A549 (cell line): ENCODE data around the gene PTPRE. TPM values are rescaled to one million over a fixed set of nuclear protein-coding genes. Genes with fewer than 3 reads are reported as not detected.

Experiments used
- ATAC-seq, 2 experiments: fragments of 200-7000 bp in 1 of 2; fragments of >200 bp in 1 of 2; cut with Nextera tagmentation in 1 of 2; cut with Tn5 transposase in 1 of 2; 3 replicates each; pipeline versions ENCODE4 v1.8.0 to v1.9.1; 2018 to 2020; ENCODE audit warnings: mild to moderate bottlenecking in 1 of 2, moderate library complexity in 1 of 2
- CTCF ChIA-PET: fragments of 300-600 bp; sonication (Branson Sonifier 250); formaldehyde crosslinking; extraction: SDS; loops from one replicate; lab custom pipeline; 2021; ENCODE audit warnings: antibody characterized with exemption, inconsistent platforms; lab: Yijun Ruan, JAX
- POLR2A ChIA-PET: fragments of 350-600 bp; formaldehyde crosslinking; extraction: SDS; loops from one replicate; lab custom pipeline; 2021; ENCODE audit warnings: antibody characterized with exemption, inconsistent platforms; lab: Yijun Ruan, JAX
- DNase-seq, 2 experiments: peaks; one replicate each; pipeline versions ENCODE4 v3.0.0 to v3.0.0-alpha.2; 2011 to 2016; ENCODE audit warnings: low read depth in 1 of 2, low spot score in 1 of 2
- FAIRE-seq: peaks from 2 replicates; lab custom pipeline; 2011; peaks lifted over from hg19 to GRCh38; lab: Jason Lieb, UNC
- H3K27ac ChIP-seq, 2 experiments: fragments of >200 bp; sonication (Bioruptor Twin); formaldehyde crosslinking; 3 replicates each; pipeline ENCODE4 v1.5.1; 2016 to 2017
- H3K4me1 ChIP-seq: fragments of >200 bp; sonication (Bioruptor Twin); formaldehyde crosslinking; 3 replicates; pipeline ENCODE4 v1.6.1; 2016
- H3K4me2 ChIP-seq: fragments of >200 bp; sonication (Bioruptor Twin); formaldehyde crosslinking; 3 replicates; pipeline ENCODE4 v1.6.1; 2016
- H3K4me3 ChIP-seq: fragments of >200 bp; sonication (Bioruptor Twin); formaldehyde crosslinking; 3 replicates; pipeline ENCODE4 v1.5.1; 2016
- H3K9me3 ChIP-seq: fragments of >200 bp; sonication (Bioruptor Twin); formaldehyde crosslinking; 3 replicates; pipeline ENCODE4 v1.6.1; 2016
- CTCF ChIP-seq: fragments of >200 bp; sonication (Bioruptor Twin); formaldehyde crosslinking; IDR thresholded peaks from 3 replicates; pipeline ENCODE4 v1.5.1; 2016
- E2F6 ChIP-seq: IDR thresholded peaks from 2 replicates; pipeline ENCODE4 v1.6.1; 2012; ENCODE audit warnings: low read depth, borderline replicate concordance
- EHF ChIP-seq: fragments of 250-450 bp; sonication (Bioruptor Pico); IDR thresholded peaks from 2 replicates; pipeline ENCODE4 v1.5.0; 2020; ENCODE audit warnings: mild to moderate bottlenecking
- EHMT2 ChIP-seq: fragments of 200-600 bp; sonication (generic); IDR thresholded peaks from 2 replicates; pipeline ENCODE4 v1.6.1; 2016; ENCODE audit warnings: antibody characterized with exemption, low read depth, mild to moderate bottlenecking, moderate library complexity
- EP300 ChIP-seq, 2 experiments: fragments of >200 bp; sonication (Bioruptor Twin); formaldehyde crosslinking; IDR thresholded peaks; 2 replicates in 1 of 2; 3 replicates in 1 of 2; pipeline ENCODE4 v1.6.1; 2016 to 2017
- FOXS1 ChIP-seq: fragments of 250-450 bp; sonication (Bioruptor Pico); IDR thresholded peaks from 2 replicates; pipeline ENCODE4 v1.5.0; 2020; ENCODE audit warnings: mild to moderate bottlenecking, moderate library complexity
- GATA3 ChIP-seq: IDR thresholded peaks from 2 replicates; pipeline ENCODE4 v1.6.1; 2012; ENCODE audit warnings: borderline replicate concordance
- KDM1A ChIP-seq: fragments of 200-600 bp; sonication (generic); IDR thresholded peaks from 2 replicates; pipeline ENCODE4 v1.6.1; 2016; ENCODE audit warnings: low read depth, mild to moderate bottlenecking
- MAZ ChIP-seq: fragments of 150-350 bp; IDR thresholded peaks from 2 replicates; pipeline ENCODE4 v1.6.1; 2014; ENCODE audit warnings: antibody characterized with exemption, low read depth, low read length, borderline replicate concordance
- MYC ChIP-seq: IDR thresholded peaks from 2 replicates; pipeline ENCODE4 v1.6.1; 2012; ENCODE audit warnings: mild to moderate bottlenecking, inconsistent platforms, low read length, improper control_type of control experiment, borderline replicate concordance
- NPAS2 ChIP-seq: fragments of 250-450 bp; sonication (Bioruptor Pico); IDR thresholded peaks from 2 replicates; pipeline ENCODE4 v1.8.0; 2022; ENCODE audit warnings: mild to moderate bottlenecking, moderate library complexity, borderline replicate concordance
- RAD21 ChIP-seq, 2 experiments: fragments of >200 bp in 1 of 2; sonication (Bioruptor Twin) in 1 of 2; formaldehyde crosslinking in 1 of 2; IDR thresholded peaks in 1 of 2; conservative IDR thresholded peaks in 1 of 2; 2 replicates in 1 of 2; 3 replicates in 1 of 2; pipeline ENCODE4 v1.6.1; 2012 to 2018; ENCODE audit warnings: inconsistent platforms in 1 of 2
- REST ChIP-seq: fragments of 200-600 bp; sonication (generic); IDR thresholded peaks from 2 replicates; pipeline ENCODE4 v1.6.1; 2016; ENCODE audit warnings: antibody characterized with exemption, mild to moderate bottlenecking, moderate library complexity
- TP53 ChIP-seq: fragments of 250-450 bp; sonication (Bioruptor Pico); IDR thresholded peaks from 2 replicates; pipeline ENCODE4 v1.5.0; 2021; ENCODE audit warnings: mild to moderate bottlenecking, moderate library complexity
- WGBS: methylation state at CpG from one replicate; pipeline ENCODE4 v1.1.6; 2017; ENCODE audit errors: missing lambda C conversion rate; 5-methylcytosine and 5-hydroxymethylcytosine counted together
- polyA plus RNA-seq, 4 experiments: library from polyadenylated mRNA; depleted of rRNA in 3 of 4; stranded (reverse); fragments of >200 nt; fragmentation: RNase III in 1 of 4; extraction: RNeasy Plus Mini Kit Qiagen cat#74134 plus additional on column Dnase treatment in 1 of 4; gene quantifications; 2 replicates in 3 of 4; 3 replicates in 1 of 4; pipeline ENCODE4 v1.2.3, GENCODE V29; 2011 to 2017

The PTPRE gene
- polyA plus RNA-seq, 2 of the 4 experiments (the other 2 are of a cell fraction) = 0.31 to 1.5 TPM

GRCh38 chr10:128086003-128086863, 179.3 kb downstream of the PTPRE start:
- no peaks in the 10 kb centered on the region for H3K9me3 ChIP-seq
- FAIRE-seq (no peak), DNase-seq (no peak), ATAC-seq (no peak)
- no peak overlapping the region for H3K4me2 ChIP-seq
- no peaks in the 10 kb centered on the region for H3K4me1 ChIP-seq
- WGBS = 50% methylated on average over 6 of the region's 10 CpGs
- TF ChIP-seq MYC (no peak), EHMT2 (no peak), GATA3 (no peak), KDM1A (no peak)
- TF ChIP-seq, all 56 proteins: peak for 0
- Histone ChIP-seq H3K4me3 (no peak overlapping the region), H3K27ac (no peak overlapping the region)
- ChIA-PET CTCF (interaction anchor here (0.7 to 1.1 kb wide), 2 partner anchors 8 to 17 kb away, joined by 3 read pairs; no protein-coding TSS in a partner anchor), POLR2A (no interaction called here)

- Histone ChIP-seq H3K4me2 (no peak overlapping the region), H3K9me3 (no peaks in the 10 kb centered on the region)
- TF ChIP-seq E2F6 (no peak), REST (no peak), EHF (CRISPR knock-in tag) (no peak), TP53 (CRISPR knock-in tag) (no peak), RAD21 (conservative IDR thresholded peaks at IDR 0.05 in 1 of 2, IDR thresholded peaks at IDR 0.05 in 1 of 2) (no peak), FOXS1 (CRISPR knock-in tag) (no peak), EP300 (IDR thresholded peaks at IDR 0.05) (no peak), NPAS2 (CRISPR knock-in tag) (no peak)
- TF ChIP-seq, all 56 proteins: peak for 0
- ATAC-seq (no peak), FAIRE-seq (no peak), DNase-seq (no peak)
- WGBS = 49% methylated on average over 7 of the region's 7 CpGs
- H3K4me1 ChIP-seq = no peaks in the 10 kb centered on the region
- no peak overlapping the region for H3K4me3 ChIP-seq
- ChIA-PET CTCF (interaction anchor here (0.7 to 1.1 kb wide), 2 partner anchors 9 to 18 kb away, joined by 3 read pairs; no protein-coding TSS in a partner anchor), POLR2A (no interaction called here)
- H3K27ac ChIP-seq = no peak overlapping the region
These were observed 180.4 kb downstream of the PTPRE start for GRCh38 chr10:128087146-128087883.

GRCh38 chr10:128087884-128088709, 181.2 kb downstream of the PTPRE start:
- 46% methylated on average over 12 of the region's 12 CpGs for WGBS
- TF ChIP-seq CTCF (peak; percentile 13; the same call in 1 of the 3 replicates), MAZ (no peak)
- CTCF ChIA-PET = interaction anchor here (0.9 to 1.3 kb wide), 2 partner anchors 10 to 123 kb away, joined by 3 to 4 read pairs; no protein-coding TSS in a partner anchor

More at GRCh38 chr10:128087884-128088709, 181.2 kb downstream of the PTPRE start:
- H3K9me3 ChIP-seq = no peaks in the 10 kb centered on the region
- POLR2A ChIA-PET = no interaction called here
- H3K4me1 ChIP-seq = no peaks in the 10 kb centered on the region
- FAIRE-seq (no peak), ATAC-seq (peak; percentile 74 to 81), DNase-seq (peak; percentile 24 to 35)
- H3K4me3 ChIP-seq = no peak overlapping the region
- H3K27ac ChIP-seq = no peak overlapping the region
- H3K4me2 ChIP-seq = peak overlapping the region; percentile 37; the same call in 1 of the 3 replicates
